HFFc6 (cell line): ENCODE data around the gene HMGCS1. TPM values are rescaled to one million over a fixed set of nuclear protein-coding genes. Genes with fewer than 3 reads are reported as not detected.

Experiments used
- DNase-seq: peaks from one replicate; pipeline ENCODE4 v3.0.0-alpha.2; 2018
- H3K27ac Mint-ChIP-seq: 2 replicates; pipeline ENCODE4 v1.8.0; 2020; ENCODE audit warnings: mild to moderate bottlenecking, mixed read lengths
- H3K27me3 Mint-ChIP-seq: 2 replicates; pipeline ENCODE4 v1.8.0; 2021; ENCODE audit warnings: mild to moderate bottlenecking, moderate library complexity, mixed read lengths; ENCODE audit not compliant: insufficient read depth
- H3K36me3 Mint-ChIP-seq: 2 replicates; pipeline ENCODE4 v1.8.0; 2021; ENCODE audit warnings: low read depth, mixed read lengths
- H3K4me1 Mint-ChIP-seq: 2 replicates; pipeline ENCODE4 v1.8.0; 2020; ENCODE audit warnings: low read depth, mixed read lengths
- H3K4me3 Mint-ChIP-seq: 2 replicates; pipeline ENCODE4 v1.8.0; 2020; ENCODE audit warnings: mild to moderate bottlenecking, moderate library complexity, mixed read lengths
- H3K9me3 Mint-ChIP-seq: 2 replicates; pipeline ENCODE4 v1.8.0; 2020; ENCODE audit warnings: mild to moderate bottlenecking, mixed read lengths
- total RNA-seq, 6 experiments: library from RNA; stranded (reverse); fragmentation: NEBNext Ultra II Directional; extraction: Animal tissue kit (Norgen Biotek cat#: 25700); gene quantifications; 2 replicates in 1 of 6; 3 replicates in 5 of 6; pipeline ENCODE4 v1.2.3, GENCODE V29; 2021
- TF ChIP-seq, protein P1 (sequence below): fragments of 200-600 bp; sonication (generic); IDR thresholded peaks from 2 replicates; pipeline ENCODE4 v1.5.0; 2021; ENCODE audit warnings: antibody characterized with exemption, mild to moderate bottlenecking

HMGCS1 gene
- total RNA-seq, 6 experiments from 2014 or later, result 12.8 to 16.1 (median 14.8) TPM

DNA sequence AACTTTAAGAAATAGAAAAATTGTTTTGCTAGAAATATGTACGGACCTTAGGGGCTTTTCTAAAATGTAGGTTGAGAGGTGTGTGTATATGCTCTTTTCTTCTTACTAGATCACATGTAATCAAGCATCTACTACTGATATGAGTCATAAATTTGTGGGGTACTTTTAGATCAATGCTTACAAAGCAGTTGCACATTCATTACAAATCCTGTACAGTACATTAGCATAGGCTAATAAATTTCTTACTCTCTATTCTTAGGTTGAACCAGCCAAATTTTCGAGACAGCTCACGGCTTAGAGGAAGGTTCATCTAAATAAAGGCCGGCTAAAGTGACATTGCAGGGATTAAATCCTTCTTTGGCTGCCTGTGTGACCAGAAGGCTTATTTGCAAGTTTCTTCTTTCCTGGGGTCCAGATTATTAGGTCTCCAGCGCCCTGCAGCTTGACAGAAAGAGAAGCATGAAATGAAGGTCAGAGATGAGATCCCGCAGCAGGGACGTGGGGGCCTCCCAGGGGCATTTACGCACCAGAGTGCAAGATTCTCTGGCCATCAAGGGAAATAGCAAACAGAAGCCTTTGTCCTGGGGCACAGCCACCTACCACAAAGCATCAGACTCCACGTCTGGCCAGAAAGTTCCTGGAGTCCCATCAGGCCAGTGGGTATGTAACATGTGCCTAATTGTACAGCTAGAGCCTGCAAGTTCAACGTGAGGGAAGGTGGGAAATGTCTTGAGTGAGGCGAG is 68.2 kb downstream of the HMGCS1 start:
- Mint-ChIP-seq H3K4me3 (no peak overlapping the region), H3K27me3 (peaks cover 20% of the 10 kb centered on the region), H3K4me1 (no peaks in the 10 kb centered on the region), H3K9me3 (no peaks in the 10 kb centered on the region), H3K36me3 (no peaks in the 10 kb centered on the region), H3K27ac (no peak overlapping the region)
- TF ChIP-seq, protein P1, sequence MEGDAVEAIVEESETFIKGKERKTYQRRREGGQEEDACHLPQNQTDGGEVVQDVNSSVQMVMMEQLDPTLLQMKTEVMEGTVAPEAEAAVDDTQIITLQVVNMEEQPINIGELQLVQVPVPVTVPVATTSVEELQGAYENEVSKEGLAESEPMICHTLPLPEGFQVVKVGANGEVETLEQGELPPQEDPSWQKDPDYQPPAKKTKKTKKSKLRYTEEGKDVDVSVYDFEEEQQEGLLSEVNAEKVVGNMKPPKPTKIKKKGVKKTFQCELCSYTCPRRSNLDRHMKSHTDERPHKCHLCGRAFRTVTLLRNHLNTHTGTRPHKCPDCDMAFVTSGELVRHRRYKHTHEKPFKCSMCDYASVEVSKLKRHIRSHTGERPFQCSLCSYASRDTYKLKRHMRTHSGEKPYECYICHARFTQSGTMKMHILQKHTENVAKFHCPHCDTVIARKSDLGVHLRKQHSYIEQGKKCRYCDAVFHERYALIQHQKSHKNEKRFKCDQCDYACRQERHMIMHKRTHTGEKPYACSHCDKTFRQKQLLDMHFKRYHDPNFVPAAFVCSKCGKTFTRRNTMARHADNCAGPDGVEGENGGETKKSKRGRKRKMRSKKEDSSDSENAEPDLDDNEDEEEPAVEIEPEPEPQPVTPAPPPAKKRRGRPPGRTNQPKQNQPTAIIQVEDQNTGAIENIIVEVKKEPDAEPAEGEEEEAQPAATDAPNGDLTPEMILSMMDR, result no peak
- no peak for DNase-seq

DNA sequence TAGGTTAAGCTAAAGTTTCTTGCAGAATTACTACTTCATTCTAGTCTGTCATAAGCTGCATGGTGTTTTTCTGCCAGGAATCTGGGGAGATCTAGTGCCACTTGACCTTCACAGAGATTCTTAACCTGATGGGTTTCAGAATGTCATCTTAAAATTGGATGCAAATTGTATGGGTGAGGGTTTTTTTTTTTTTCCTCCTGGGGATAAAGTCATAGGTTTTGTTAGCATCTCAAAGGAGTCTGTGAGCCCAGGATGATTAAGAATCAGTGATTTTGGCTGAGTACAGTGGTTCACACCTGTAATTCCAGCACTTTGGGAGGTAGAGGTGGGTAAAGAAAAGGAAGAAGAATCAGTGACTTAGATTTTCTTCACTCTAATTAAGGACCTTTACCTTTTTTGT is 69.9 kb downstream of the HMGCS1 start:
- Mint-ChIP-seq H3K9me3 (no peaks in the 10 kb centered on the region), H3K36me3 (no peaks in the 10 kb centered on the region), H3K27me3 (peaks cover 24% of the 10 kb centered on the region), H3K27ac (no peak overlapping the region), H3K4me1 (no peaks in the 10 kb centered on the region), H3K4me3 (no peak overlapping the region)
- DNase-seq, result no peak
- TF ChIP-seq, protein P1, result no peak

DNA sequence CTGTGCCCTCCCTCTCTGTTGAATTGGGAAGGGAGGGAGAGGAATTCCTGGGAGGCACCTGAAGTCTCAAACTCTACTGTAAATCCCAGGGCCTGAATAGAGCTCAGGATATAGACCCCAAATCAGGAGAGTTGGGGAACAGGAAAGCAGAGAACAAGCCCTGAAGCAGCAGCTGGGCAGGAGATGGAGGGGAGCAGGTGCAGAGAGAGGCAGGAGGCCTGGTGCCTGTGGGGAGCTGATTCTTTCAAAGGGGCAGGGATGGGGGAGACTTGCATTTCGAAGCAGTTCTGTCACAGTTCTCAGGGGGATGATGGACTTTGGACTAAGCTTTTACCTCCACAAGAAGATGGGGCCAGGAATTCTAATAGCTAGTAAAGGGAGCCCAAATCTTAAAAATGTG is 71.0 kb downstream of the HMGCS1 start:
- TF ChIP-seq, protein P1, result no peak
- Mint-ChIP-seq H3K36me3 (no peaks in the 10 kb centered on the region), H3K9me3 (no peaks in the 10 kb centered on the region), H3K27me3 (peaks cover 29% of the 10 kb centered on the region), H3K4me1 (no peaks in the 10 kb centered on the region), H3K4me3 (no peak overlapping the region), H3K27ac (no peak overlapping the region)
- no peak for DNase-seq

Other genes starting within 250 kb of the HMGCS1 start
- 10 to 100 TPM; 29.1 to 34.3 (median 31.8) TPM for gene ZNF131, start 192.5 kb downstream of the HMGCS1 start, total RNA-seq
- gene NIM1K, start 121.2 kb downstream of the HMGCS1 start, total RNA-seq, result under 1 TPM; 0.14 to 0.85 (median 0.38) TPM
- gene CCL28, start 99.0 kb upstream of the HMGCS1 start, total RNA-seq, result under 1 TPM in 1 of 6 experiments, not detected in 5; 0.05 TPM
- gene TMEM267, start 170.5 kb upstream of the HMGCS1 start, total RNA-seq, result 10 to 100 TPM; 15.7 to 20.3 (median 19.0) TPM
- 1 to 10 TPM; 2.2 to 4.4 (median 3.8) TPM for gene C5orf34, start 201.7 kb upstream of the HMGCS1 start, total RNA-seq
- gene PAIP1, start 243.7 kb upstream of the HMGCS1 start, total RNA-seq, result 10 to 100 TPM; 58.2 to 70.8 (median 67.1) TPM